ENCODE data around the gene ZNF577. TPM values are rescaled to one million over a fixed set of nuclear protein-coding genes. Genes with fewer than 3 reads are reported as not detected.

Gene ZNF577
- polyA plus RNA-seq, 3 donors, result 41.0 to 47.7 (median 44.2) TPM

GRCh38 chr19:51901860-51902259 lies 14.1 kb upstream of the ZNF577 start:
- DNase-seq (ENCODE audit: extremely low read depth in 1 of 11, low read depth in 9 of 11, low spot score in 4 of 11), result no peak

GRCh38 chr19:51891193-51891747 lies 3.5 kb upstream of the ZNF577 start:
- DNase-seq (ENCODE audit: extremely low read depth in 1 of 11, low read depth in 9 of 11, low spot score in 4 of 11), result no peak

- no peak for DNase-seq (ENCODE audit: extremely low read depth in 1 of 11, low read depth in 9 of 11, low spot score in 4 of 11)
Observed at GRCh38 chr19:51889934-51890333, 2.2 kb upstream of the ZNF577 start.

GRCh38 chr19:51884713-51885112 lies 3.0 kb downstream of the ZNF577 start:
- DNase-seq (ENCODE audit: extremely low read depth in 1 of 11, low read depth in 9 of 11, low spot score in 4 of 11), result no peak

- no peak for DNase-seq (ENCODE audit: extremely low read depth in 1 of 11, low read depth in 9 of 11, low spot score in 4 of 11)
Observed at GRCh38 chr19:51882518-51882917, 5.2 kb downstream of the ZNF577 start.

- DNase-seq (ENCODE audit: extremely low read depth in 1 of 11, low read depth in 9 of 11, low spot score in 4 of 11), result no peak
Observed at GRCh38 chr19:51873097-51873496, 14.7 kb downstream of the ZNF577 start.

GRCh38 chr19:51861870-51862622 lies 25.7 kb downstream of the ZNF577 start:
- DNase-seq (ENCODE audit: extremely low read depth in 1 of 11, low read depth in 9 of 11, low spot score in 4 of 11), result no peak

GRCh38 chr19:51837145-51837544 lies 50.6 kb downstream of the ZNF577 start:
- no peak for DNase-seq (ENCODE audit: extremely low read depth in 1 of 11, low read depth in 9 of 11, low spot score in 4 of 11)

GRCh38 chr19:51830274-51830673 lies 57.5 kb downstream of the ZNF577 start:
- no peak for DNase-seq (ENCODE audit: extremely low read depth in 1 of 11, low read depth in 9 of 11, low spot score in 4 of 11)

GRCh38 chr19:51824281-51825005 lies 63.3 kb downstream of the ZNF577 start:
- DNase-seq (ENCODE audit: extremely low read depth in 1 of 11, low read depth in 9 of 11, low spot score in 4 of 11), result no peak

- no peak for DNase-seq (ENCODE audit: extremely low read depth in 1 of 11, low read depth in 9 of 11, low spot score in 4 of 11)
Observed at GRCh38 chr19:51822946-51823345, 64.8 kb downstream of the ZNF577 start.

GRCh38 chr19:51822325-51822724 lies 65.4 kb downstream of the ZNF577 start:
- no peak for DNase-seq (ENCODE audit: extremely low read depth in 1 of 11, low read depth in 9 of 11, low spot score in 4 of 11)

GRCh38 chr19:51821921-51822320 lies 65.8 kb downstream of the ZNF577 start:
- no peak for DNase-seq (ENCODE audit: extremely low read depth in 1 of 11, low read depth in 9 of 11, low spot score in 4 of 11)

GRCh38 chr19:51821456-51821855 lies 66.3 kb downstream of the ZNF577 start:
- no peak for DNase-seq (ENCODE audit: extremely low read depth in 1 of 11, low read depth in 9 of 11, low spot score in 4 of 11)

Other genes starting within 250 kb of the ZNF577 start
- under 1 TPM; 0.60 to 0.89 (median 0.64) TPM for gene SIGLEC14, start 241.1 kb downstream of the ZNF577 start, polyA plus RNA-seq (ENCODE audit: insufficient read length in 3 of 3)
- gene SPACA6, start 194.6 kb downstream of the ZNF577 start, polyA plus RNA-seq (ENCODE audit: insufficient read length in 3 of 3), result 10 to 100 TPM; 15.4 to 30.3 (median 18.0) TPM
- gene HAS1, start 164.0 kb downstream of the ZNF577 start, polyA plus RNA-seq (ENCODE audit: insufficient read length in 3 of 3), result under 1 TPM in 2 of 3 donors, not detected in 1; 0.14 to 0.29 TPM
- 1 to 10 TPM; 1.2 to 5.0 (median 1.5) TPM for gene FPR1, start 136.1 kb downstream of the ZNF577 start, polyA plus RNA-seq (ENCODE audit: insufficient read length in 3 of 3)
- under 1 TPM; 0.26 to 0.38 (median 0.33) TPM for gene FPR2, start 126.8 kb downstream of the ZNF577 start, polyA plus RNA-seq (ENCODE audit: insufficient read length in 3 of 3)
- under 1 TPM; 0.19 to 0.67 (median 0.34) TPM for gene FPR3, start 92.8 kb downstream of the ZNF577 start, polyA plus RNA-seq (ENCODE audit: insufficient read length in 3 of 3)
- gene ZNF649, start 17.1 kb upstream of the ZNF577 start, polyA plus RNA-seq (ENCODE audit: insufficient read length in 3 of 3), result 10 to 100 TPM; 27.5 to 32.0 (median 29.3) TPM
- gene ZNF613, start 39.5 kb upstream of the ZNF577 start, polyA plus RNA-seq (ENCODE audit: insufficient read length in 3 of 3), result 10 to 100 TPM; 13.3 to 13.9 (median 13.7) TPM
- gene ZNF350, start 98.9 kb upstream of the ZNF577 start, polyA plus RNA-seq (ENCODE audit: insufficient read length in 3 of 3), result 10 to 100 TPM; 16.9 to 22.1 (median 18.7) TPM
- 10 to 100 TPM; 15.7 to 19.8 (median 19.1) TPM for gene ZNF615, start 120.3 kb upstream of the ZNF577 start, polyA plus RNA-seq (ENCODE audit: insufficient read length in 3 of 3)
- gene ZNF614, start 140.4 kb upstream of the ZNF577 start, polyA plus RNA-seq (ENCODE audit: insufficient read length in 3 of 3), result 10 to 100 TPM; 15.5 to 18.9 (median 18.4) TPM
- 10 to 100 TPM; 22.6 to 25.1 (median 24.9) TPM for gene ZNF432, start 160.9 kb upstream of the ZNF577 start, polyA plus RNA-seq (ENCODE audit: insufficient read length in 3 of 3)
- gene ZNF841, start 207.8 kb upstream of the ZNF577 start, polyA plus RNA-seq (ENCODE audit: insufficient read length in 3 of 3), result 10 to 100 TPM; 15.9 to 28.2 (median 16.8) TPM

All from renal cortex interstitium (tissue), 11 donors.